Measurements from ENCODE around the gene PCSK5. TPM values are rescaled to one million over a fixed set of nuclear protein-coding genes. Genes with fewer than 3 reads are reported as not detected.

The PCSK5 gene
- total RNA-seq, 1 experiment from 2014 or later: 7.5 TPM

- H3K79me1 ChIP-seq (ENCODE audit: insufficient read depth, low read depth, low read length, poor library complexity, severe bottlenecking): no peaks in the 10 kb centered on the region
- no peak overlapping the region for H4K5ac ChIP-seq (ENCODE audit: insufficient read length, low read depth, low read length)
- peaks cover 0 to 2% of the 10 kb centered on the region in 2 experiments; a peak in 1 of 4 replicates for H3K4me1 Mint-ChIP-seq
- H3K4ac ChIP-seq (ENCODE audit: low read depth, low read length): no peak overlapping the region
- no peak overlapping the region for H2AK5ac ChIP-seq (ENCODE audit: insufficient read length, low read length)
- H2BK15ac ChIP-seq (ENCODE audit: low read depth, low read length): no peak overlapping the region
- H3K56ac ChIP-seq (ENCODE audit: insufficient read length, low read depth, low read length): no peak overlapping the region
- H4K91ac ChIP-seq (ENCODE audit: insufficient read length, low read depth, low read length): no peak overlapping the region
- no peak for DNase-seq
- no peak overlapping the region for H3K4me2 ChIP-seq (ENCODE audit: insufficient read depth, insufficient read length, low read length)
- H3K27ac ChIP-seq (ENCODE audit: insufficient read length, low read depth, low read length): no peak overlapping the region
- peaks cover 3% of the 10 kb centered on the region; the same call in 1 of the 2 replicates for H3K79me2 ChIP-seq (ENCODE audit: insufficient read depth, low read length)
- H3K4me1 ChIP-seq (ENCODE audit: insufficient read depth, low read length): no peaks in the 10 kb centered on the region; the same call in 1 of the 2 replicates
- no peak overlapping the region for H2BK12ac ChIP-seq (ENCODE audit: insufficient read length, low read depth, low read length)
- H2AFZ ChIP-seq (ENCODE audit: low read length): no peak overlapping the region
- H4K20me1 ChIP-seq (ENCODE audit: control insufficient read depth, insufficient read depth, insufficient read length): no peaks in the 10 kb centered on the region
- no peak overlapping the region for H2BK20ac ChIP-seq (ENCODE audit: low read depth, low read length, poor library complexity, severe bottlenecking)
- H2BK5ac ChIP-seq (ENCODE audit: insufficient read length, low read length): no peak overlapping the region
- H3K36me3 Mint-ChIP-seq (ENCODE audit: insufficient read depth in 1 of 3, low read depth in 3 of 3): peaks cover 0 to 11% (median 7%) of the 10 kb centered on the region in 3 experiments; a peak in 4 of 7 replicates
- no peak overlapping the region for H3K4me3 Mint-ChIP-seq
- H4K8ac ChIP-seq (replicated peaks; ENCODE audit: insufficient read length, low read depth, low read length): no peak overlapping the region
- H3K27me3 ChIP-seq (ENCODE audit: insufficient read depth, low read length): no peaks in the 10 kb centered on the region
- H3K9me3 ChIP-seq (ENCODE audit: control insufficient read depth, low read depth, low read length): no peaks in the 10 kb centered on the region
- no peak overlapping the region for H3K14ac ChIP-seq (ENCODE audit: insufficient read depth, low read length)
- no peak overlapping the region for H3K18ac ChIP-seq (ENCODE audit: insufficient read length, low read depth, low read length)
- no peak for TF ChIP-seq CTCF (conservative IDR thresholded peaks at IDR 0.05)
- no peak overlapping the region for H3K9ac ChIP-seq (ENCODE audit: extremely low read depth, insufficient read length, low read length)
- H3K23ac ChIP-seq (ENCODE audit: insufficient read length, low read depth, low read length): no peak overlapping the region
- H2BK120ac ChIP-seq (ENCODE audit: low read depth, low read length, poor library complexity, severe bottlenecking): no peak overlapping the region
- H3K23me2 ChIP-seq (ENCODE audit: insufficient read length, low read depth, low read length, poor library complexity, severe bottlenecking): no peaks in the 10 kb centered on the region
- peaks cover 0 to 12% of the 10 kb centered on the region in 2 experiments; a peak in 4 of 5 replicates for H3K9me3 Mint-ChIP-seq
- no peaks in the 10 kb centered on the region for H3K27me3 Mint-ChIP-seq (ENCODE audit: low read depth)
- H3T11ph ChIP-seq (ENCODE audit: low read length): no peak overlapping the region
- no peak overlapping the region; a peak in 1 of 7 replicates for H3K27ac Mint-ChIP-seq
- no CpG with 5 or more reads among the region's 7 CpGs for WGBS (ENCODE audit: extremely low coverage, insufficient read length, low lambda C conversion rate)
Observed at GRCh38 chr9:75967556-75967955, 77.1 kb downstream of the PCSK5 start.

Measured in H9 (cell line).